ENCODE data around the gene ACP2. TPM values are rescaled to one million over a fixed set of nuclear protein-coding genes. Genes with fewer than 3 reads are reported as not detected.
"Not testable (repeated sequence)": the region's sequence is repeated elsewhere in the genome, so short reads cannot be mapped to it uniquely, and the experiment has no call there.

The ACP2 gene
- total and polyA plus RNA-seq, 9 of the 15 experiments (the other 6 are each of a cell fraction or from before 2014, with no cell fraction given), result 1.9 to 20.0 (median 11.6) TPM

- BruUV-seq (replicated peaks); H3K9me1 ChIP-seq (ENCODE audit: control insufficient read depth, insufficient read depth, low read length); H3K27ac ChIP-seq (ENCODE audit: extremely low read depth, low read depth, low read length); H3K9ac ChIP-seq (ENCODE audit: insufficient read depth in 1 of 2, low read depth in 2 of 2, low read length in 2 of 2); H3K4me3 ChIP-seq; H4K20me1 ChIP-seq (replicated peaks; ENCODE audit: control insufficient read depth, insufficient read depth, low read length); DNase-seq (ENCODE audit: extremely low read depth in 1 of 4, low spot score in 3 of 4); FAIRE-seq; H3K9me3 ChIP-seq (replicated peaks; ENCODE audit: control insufficient read depth, insufficient read depth, low read depth, low read length); H3K4me2 ChIP-seq (ENCODE audit: insufficient read depth, low read length); CTCF ChIA-PET (ENCODE audit: low intra/inter-chr PET ratio); H3K36me3 ChIP-seq (ENCODE audit: control insufficient read depth, insufficient read depth, low read length); H3K4me1 ChIP-seq (replicated peaks in 1 of 2; ENCODE audit: control insufficient read depth in 2 of 2, insufficient read depth in 2 of 2, low read length in 2 of 2); H3K79me2 ChIP-seq (ENCODE audit: control insufficient read depth, insufficient read depth, low read length); H2AFZ ChIP-seq (ENCODE audit: low read depth, low read length); intact Hi-C loops (cut with micrococcal nuclease); ATAC-seq; in situ Hi-C loops (cut with MboI): not testable (repeated sequence)
- TF ChIP-seq ZNF121 (CRISPR knock-in tag; conservative IDR thresholded peaks at IDR 0.05), result peak; percentile 72
- 7% methylated on average over 3 of the region's 5 CpGs for WGBS (ENCODE audit: insufficient coverage, low coverage, missing lambda C conversion rate)
- POLR2A ChIA-PET, result interaction anchor here (1.1 to 1.5 kb wide), 2 partner anchors 8 to 19 kb away, joined by 4 to 6 read pairs; partner anchors contain the start of gene DDB2
- H3K27me3 ChIP-seq (ENCODE audit: control insufficient read depth in 2 of 2, insufficient read depth in 2 of 2, low read length in 2 of 2), result peaks cover 6 to 21% of the 10 kb centered on the region in 2 experiments; a peak in 4 of 5 replicates
Measured at GRCh38 chr11:47206577-47206976, 42.0 kb downstream of the ACP2 start.

- ChIA-PET POLR2A (interaction anchor here (1.0 to 1.6 kb wide), 3 partner anchors 11 to 44 kb away, joined by 3 to 4 read pairs (median 3); partner anchors contain the start of genes ACP2 and DDB2), CTCF (ENCODE audit: low intra/inter-chr PET ratio) (no interaction called here)
- 5% methylated on average over 2 of the region's 2 CpGs for WGBS (ENCODE audit: insufficient coverage, low coverage, missing lambda C conversion rate)
- TF ChIP-seq FOXK2 (conservative IDR thresholded peaks at IDR 0.05 in 1 of 2, IDR thresholded peaks at IDR 0.05 in 1 of 2; ENCODE audit: low read depth in 2 of 2) (no peak), FOSL1 (tag; conservative IDR thresholded peaks at IDR 0.05) (peak; percentile 81), ARID1B (IDR thresholded peaks at IDR 0.05) (no peak; the same call in 1 of the 2 replicates), MAX (CRISPR knock-in tag; IDR thresholded peaks at IDR 0.05) (no peak), TEAD4 (IDR thresholded peaks at IDR 0.05; ENCODE audit: low read length) (no peak), TEAD4 (CRISPR knock-in tag; IDR thresholded peaks at IDR 0.05; ENCODE audit: borderline replicate concordance) (no peak), CTBP1 (IDR thresholded peaks at IDR 0.05; ENCODE audit: borderline replicate concordance) (0 out of 2 replicates have a peak, but pooled peaks have one; percentile 4), ZKSCAN8 (CRISPR knock-in tag; IDR thresholded peaks at IDR 0.05) (no peak), ZNF277 (CRISPR knock-in tag; IDR thresholded peaks at IDR 0.05; ENCODE audit: borderline replicate concordance) (no peak), FOXJ2 (tag; IDR thresholded peaks at IDR 0.05) (peak; percentile 54; the same call in 1 of the 2 replicates), TCF7 (IDR thresholded peaks at IDR 0.05; ENCODE audit: borderline replicate concordance) (no peak)
- no peak for ATAC-seq
- no peaks in the 10 kb centered on the region for H3K79me2 ChIP-seq (ENCODE audit: control insufficient read depth, insufficient read depth, low read length)
- no peaks in the 10 kb centered on the region for H4K20me1 ChIP-seq (replicated peaks; ENCODE audit: control insufficient read depth, insufficient read depth, low read length)
- BruUV-seq (replicated peaks), result no TSS peak
- no peak overlapping the region for H3K4me2 ChIP-seq (ENCODE audit: insufficient read depth, low read length)
- peaks cover 6 to 27% of the 10 kb centered on the region in 2 experiments; a peak in 4 of 5 replicates for H3K27me3 ChIP-seq (ENCODE audit: control insufficient read depth in 2 of 2, insufficient read depth in 2 of 2, low read length in 2 of 2)
- no peaks in the 10 kb centered on the region; a peak in 3 of 5 replicates for H3K4me1 ChIP-seq (replicated peaks in 1 of 2; ENCODE audit: control insufficient read depth in 2 of 2, insufficient read depth in 2 of 2, low read length in 2 of 2)
- H3K36me3 ChIP-seq (ENCODE audit: control insufficient read depth, insufficient read depth, low read length), result no peaks in the 10 kb centered on the region
- in situ Hi-C loops (cut with MboI) (no loop called here), intact Hi-C loops (cut with micrococcal nuclease) (no loop called here)
- H2AFZ ChIP-seq (ENCODE audit: low read depth, low read length), result no peak overlapping the region
- FAIRE-seq, result no peak
- DNase-seq (ENCODE audit: extremely low read depth in 1 of 4, low spot score in 3 of 4), result peak in 1 of 4 experiments; percentile 13
- no peaks in the 10 kb centered on the region for H3K9me3 ChIP-seq (replicated peaks; ENCODE audit: control insufficient read depth, insufficient read depth, low read depth, low read length)
- no peak overlapping the region for H3K9ac ChIP-seq (ENCODE audit: insufficient read depth in 1 of 2, low read depth in 2 of 2, low read length in 2 of 2)
- H3K4me3 ChIP-seq, result no peak overlapping the region
- H3K27ac ChIP-seq (ENCODE audit: extremely low read depth, low read depth, low read length), result no peak overlapping the region
- no peaks in the 10 kb centered on the region for H3K9me1 ChIP-seq (ENCODE audit: control insufficient read depth, insufficient read depth, low read length)
Measured at GRCh38 chr11:47204637-47204989, 44.0 kb downstream of the ACP2 start.

All from K562 (cell line).